Measurements from ENCODE around the gene HMGN1.

GRCh38 chr21:39339231-39339630 lies 9.7 kb downstream of the HMGN1 start:
- TF ChIP-seq, protein P1, sequence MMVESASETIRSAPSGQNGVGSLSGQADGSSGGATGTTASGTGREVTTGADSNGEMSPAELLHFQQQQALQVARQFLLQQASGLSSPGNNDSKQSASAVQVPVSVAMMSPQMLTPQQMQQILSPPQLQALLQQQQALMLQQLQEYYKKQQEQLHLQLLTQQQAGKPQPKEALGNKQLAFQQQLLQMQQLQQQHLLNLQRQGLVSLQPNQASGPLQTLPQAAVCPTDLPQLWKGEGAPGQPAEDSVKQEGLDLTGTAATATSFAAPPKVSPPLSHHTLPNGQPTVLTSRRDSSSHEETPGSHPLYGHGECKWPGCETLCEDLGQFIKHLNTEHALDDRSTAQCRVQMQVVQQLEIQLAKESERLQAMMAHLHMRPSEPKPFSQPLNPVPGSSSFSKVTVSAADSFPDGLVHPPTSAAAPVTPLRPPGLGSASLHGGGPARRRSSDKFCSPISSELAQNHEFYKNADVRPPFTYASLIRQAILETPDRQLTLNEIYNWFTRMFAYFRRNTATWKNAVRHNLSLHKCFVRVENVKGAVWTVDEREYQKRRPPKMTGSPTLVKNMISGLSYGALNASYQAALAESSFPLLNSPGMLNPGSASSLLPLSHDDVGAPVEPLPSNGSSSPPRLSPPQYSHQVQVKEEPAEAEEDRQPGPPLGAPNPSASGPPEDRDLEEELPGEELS (CRISPR knock-in tag; IDR thresholded peaks at IDR 0.05): no peak
- no peak for TF ChIP-seq CTCF (IDR thresholded peaks at IDR 0.05)
- no peak for TF ChIP-seq MLX (CRISPR knock-in tag; IDR thresholded peaks at IDR 0.05)
- no peak for TF ChIP-seq ELF4 (CRISPR knock-in tag; IDR thresholded peaks at IDR 0.05; ENCODE audit: low read depth)
- TF ChIP-seq ZNF232 (CRISPR knock-in tag; IDR thresholded peaks at IDR 0.05): no peak
- no peak for TF ChIP-seq ETV6 (CRISPR knock-in tag; IDR thresholded peaks at IDR 0.05)
